ENCODE results near the gene FZD8.

DNA sequence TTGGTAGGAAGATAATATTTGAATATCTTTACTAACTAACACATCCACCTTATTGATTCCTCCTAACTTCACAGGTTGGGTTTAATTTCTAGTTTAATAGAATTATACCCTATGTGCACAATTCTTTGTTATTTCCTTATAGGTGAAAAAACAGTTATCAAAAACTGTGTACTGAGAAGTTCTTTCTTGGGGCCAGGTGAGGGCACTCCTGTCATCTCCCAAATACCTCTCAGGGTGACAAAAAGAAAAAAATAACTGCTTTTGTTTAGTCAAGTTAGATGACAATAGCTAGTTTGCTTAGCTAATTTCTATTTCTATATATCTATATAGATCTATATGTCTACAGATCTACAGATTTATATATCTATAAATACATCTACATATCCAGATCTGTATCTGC is 10.1 kb downstream of the FZD8 start:
- TF ChIP-seq, protein P1, sequence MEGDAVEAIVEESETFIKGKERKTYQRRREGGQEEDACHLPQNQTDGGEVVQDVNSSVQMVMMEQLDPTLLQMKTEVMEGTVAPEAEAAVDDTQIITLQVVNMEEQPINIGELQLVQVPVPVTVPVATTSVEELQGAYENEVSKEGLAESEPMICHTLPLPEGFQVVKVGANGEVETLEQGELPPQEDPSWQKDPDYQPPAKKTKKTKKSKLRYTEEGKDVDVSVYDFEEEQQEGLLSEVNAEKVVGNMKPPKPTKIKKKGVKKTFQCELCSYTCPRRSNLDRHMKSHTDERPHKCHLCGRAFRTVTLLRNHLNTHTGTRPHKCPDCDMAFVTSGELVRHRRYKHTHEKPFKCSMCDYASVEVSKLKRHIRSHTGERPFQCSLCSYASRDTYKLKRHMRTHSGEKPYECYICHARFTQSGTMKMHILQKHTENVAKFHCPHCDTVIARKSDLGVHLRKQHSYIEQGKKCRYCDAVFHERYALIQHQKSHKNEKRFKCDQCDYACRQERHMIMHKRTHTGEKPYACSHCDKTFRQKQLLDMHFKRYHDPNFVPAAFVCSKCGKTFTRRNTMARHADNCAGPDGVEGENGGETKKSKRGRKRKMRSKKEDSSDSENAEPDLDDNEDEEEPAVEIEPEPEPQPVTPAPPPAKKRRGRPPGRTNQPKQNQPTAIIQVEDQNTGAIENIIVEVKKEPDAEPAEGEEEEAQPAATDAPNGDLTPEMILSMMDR (IDR thresholded peaks at IDR 0.05) = no peak
- TF ChIP-seq EZH2 (IDR thresholded peaks at IDR 0.05; ENCODE audit: borderline replicate concordance, insufficient read depth, low read depth, low read length, poor library complexity, severe bottlenecking) = no peak

Data from B cell (primary cell).